GM18519 (cell line): ENCODE data around the gene RNASET2.

Experiments used
- ATAC-seq: cut with Tn5 transposase; IDR thresholded peaks from one replicate; pipeline ENCODE4 v1.9.1; 2021; ENCODE audit warnings: mild to moderate bottlenecking, moderate library complexity; ENCODE audit not compliant: unreplicated experiment, low FRiP score

RNASET2 gene

GRCh38 chr6:166956444-166957086 lies at the start of gene RNASET2:
TSS of gene RNASET2 (minus strand) at chr6:166956550. CDS start at chr6:166956182, 368 bp downstream.
- peak; percentile 39 for ATAC-seq

DNA sequence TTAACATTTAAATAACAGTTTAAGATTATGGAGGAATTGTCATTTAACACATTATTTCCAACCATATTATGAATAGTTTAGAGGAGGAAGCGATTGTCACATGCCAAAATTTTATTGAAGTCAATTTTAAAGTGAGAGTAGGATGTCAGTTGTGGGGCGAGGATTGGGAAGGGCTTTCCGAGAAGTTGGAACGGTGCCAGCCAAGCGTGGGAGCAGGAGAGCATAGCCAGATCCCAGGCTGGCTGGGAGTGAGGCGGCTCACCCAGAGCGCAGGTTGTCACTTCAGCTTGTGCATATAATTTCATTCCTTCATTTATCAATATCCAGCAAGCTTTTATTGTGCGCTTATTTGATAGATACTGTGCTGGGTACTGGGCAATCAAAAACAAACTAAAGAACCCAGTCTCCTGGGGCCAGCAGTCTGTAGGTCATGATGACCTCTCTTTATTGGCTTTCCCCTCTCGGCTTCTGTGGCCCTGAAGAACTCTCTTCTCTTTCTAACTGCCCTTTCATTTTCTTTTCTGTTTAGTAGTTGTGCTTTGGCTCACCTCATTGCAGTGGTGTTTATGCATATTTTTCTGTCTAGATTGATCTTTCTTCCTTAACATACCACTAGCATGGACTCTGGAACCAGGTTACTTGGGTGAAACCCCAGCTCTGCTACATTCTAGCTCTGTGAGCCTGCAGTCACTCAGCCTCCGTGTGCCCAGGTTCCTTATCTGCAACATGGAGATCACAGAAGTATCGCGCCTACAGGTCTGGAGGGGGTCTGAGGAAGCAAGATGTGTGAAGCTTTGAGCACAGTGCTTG lies 49.2 kb upstream of the RNASET2 start:
- no peak for ATAC-seq

DNA sequence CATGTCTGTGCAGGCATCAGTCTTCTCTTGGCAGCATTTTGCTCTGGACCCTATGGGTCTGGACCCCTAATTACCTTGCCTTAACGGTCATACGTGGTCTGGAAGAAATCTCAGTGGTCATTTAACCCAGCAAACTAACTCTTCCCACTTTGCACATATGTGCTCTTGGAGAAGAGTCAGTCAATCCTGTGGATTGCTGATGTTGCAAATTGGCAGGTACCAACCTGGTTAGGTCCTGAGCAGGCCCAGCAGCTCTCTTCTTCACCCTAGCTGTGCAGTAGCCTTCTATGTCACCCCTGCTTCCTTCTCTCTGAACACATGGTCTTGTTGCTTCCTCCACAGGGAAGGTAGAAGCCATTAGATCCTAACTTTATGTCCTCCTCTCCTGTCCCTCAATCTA lies 44.4 kb upstream of the RNASET2 start:
- no peak for ATAC-seq

- no peak for ATAC-seq
Measured at GRCh38 chr6:166999884-167000253, 43.5 kb upstream of the RNASET2 start.

GRCh38 chr6:166999145-166999883 lies 43.0 kb upstream of the RNASET2 start, which contains the start of gene CEP43:
TSS of gene CEP43 (plus strand) at chr6:166999397. CDS start at chr6:166999413, 16 bp downstream.
- peak; percentile 88 for ATAC-seq

- peak; percentile 1 for ATAC-seq
Measured at GRCh38 chr6:166998256-166999144, 42.1 kb upstream of the RNASET2 start.

- ATAC-seq: peak; percentile 23
Measured at GRCh38 chr6:166997768-166998255, 41.5 kb upstream of the RNASET2 start.

GRCh38 chr6:166997348-166997747 lies 41.0 kb upstream of the RNASET2 start:
- no peak for ATAC-seq

- no peak for ATAC-seq
Measured at GRCh38 chr6:166996406-166996805, 40.1 kb upstream of the RNASET2 start.

- peak; percentile 55 for ATAC-seq
Measured at GRCh38 chr6:166989427-166990032, 33.2 kb upstream of the RNASET2 start.

DNA sequence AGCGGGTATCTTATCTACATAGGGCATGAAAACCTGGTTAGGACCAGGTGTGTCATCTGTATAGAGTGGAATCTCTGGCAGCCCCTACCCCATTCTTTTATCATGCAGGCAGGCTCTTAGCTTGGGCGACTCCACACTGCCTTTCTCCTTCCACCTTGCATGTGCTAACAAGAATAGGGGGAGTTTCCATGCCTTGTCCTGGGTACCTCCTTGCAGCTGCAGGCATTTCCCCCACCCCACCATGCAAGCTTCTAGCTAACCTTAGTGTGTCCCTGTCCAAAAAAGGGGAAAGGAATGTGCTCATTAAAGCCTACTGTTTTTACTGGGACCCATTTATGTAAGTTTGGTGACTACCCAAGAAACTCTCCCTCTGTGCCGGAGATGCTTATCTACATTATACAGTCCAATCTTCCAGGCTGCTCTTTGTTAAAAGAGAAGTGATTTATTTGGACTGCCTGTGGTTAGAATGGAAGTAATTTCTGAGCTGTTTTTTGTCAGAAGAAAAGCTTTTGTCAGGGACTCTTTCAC lies 32.4 kb upstream of the RNASET2 start:
- ATAC-seq: no peak

GRCh38 chr6:166987930-166988329 lies 31.6 kb upstream of the RNASET2 start:
- no peak for ATAC-seq

DNA sequence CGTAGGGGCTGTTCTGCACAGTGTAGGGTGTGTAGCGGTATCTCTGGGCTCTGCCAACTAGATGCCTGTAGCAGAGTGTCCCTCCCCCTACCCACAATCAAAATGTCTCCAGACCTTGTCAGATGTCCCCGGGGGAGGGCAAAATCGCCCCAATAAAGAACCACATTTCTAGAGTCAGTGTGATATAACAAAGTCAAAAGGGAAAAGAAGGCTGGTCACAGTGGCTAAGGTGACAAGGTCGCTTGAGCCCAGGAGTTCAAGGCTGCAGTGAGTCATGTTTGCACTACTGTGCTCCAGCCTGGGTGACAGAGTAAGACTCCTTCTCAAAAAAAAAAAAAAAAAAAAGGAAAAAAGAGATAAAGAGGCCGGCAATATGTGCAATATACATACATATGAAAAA lies 31.1 kb upstream of the RNASET2 start:
- no peak for ATAC-seq

- no peak for ATAC-seq
Measured at GRCh38 chr6:166980738-166981137, 24.4 kb upstream of the RNASET2 start.

DNA sequence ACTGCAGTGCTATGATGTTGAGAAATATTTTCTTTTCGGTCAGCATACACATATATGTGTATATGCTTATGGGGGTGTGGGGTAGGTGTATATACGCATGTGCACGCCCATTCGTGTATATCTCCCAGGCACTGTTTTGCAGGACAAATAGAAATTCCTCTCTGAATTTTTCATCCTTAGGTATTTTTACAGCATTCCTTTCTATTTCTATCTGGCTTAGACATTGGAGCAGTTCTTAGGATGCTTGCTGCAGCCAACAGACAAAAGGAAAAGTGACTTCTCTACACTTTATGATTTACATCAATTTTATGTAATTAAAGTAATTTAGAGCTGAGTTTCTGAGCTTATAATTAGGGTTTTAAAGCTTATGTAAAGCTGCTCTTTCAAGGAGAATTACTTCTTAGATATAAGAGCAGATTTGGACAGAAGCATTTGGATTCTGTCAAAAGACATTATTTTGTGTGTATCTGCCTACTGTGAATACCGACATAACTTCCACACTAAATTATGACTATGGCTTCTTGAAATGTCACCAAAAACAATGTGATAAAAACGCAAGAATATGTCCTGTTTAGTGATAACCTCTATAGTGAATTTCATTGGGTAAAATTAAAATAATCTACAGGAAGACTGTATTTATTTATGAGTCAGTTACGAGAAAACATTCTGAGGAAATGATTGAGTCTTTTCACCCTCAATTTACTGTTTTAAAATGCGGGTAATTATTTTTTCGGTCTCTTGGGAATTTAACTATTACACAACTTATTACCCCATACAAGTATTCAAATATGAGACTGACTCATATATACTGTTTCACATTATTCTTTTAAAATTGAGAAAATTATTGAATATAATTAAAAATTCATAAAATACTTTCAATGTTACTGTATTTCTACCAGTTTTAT lies 21.5 kb upstream of the RNASET2 start:
- ATAC-seq: no peak

DNA sequence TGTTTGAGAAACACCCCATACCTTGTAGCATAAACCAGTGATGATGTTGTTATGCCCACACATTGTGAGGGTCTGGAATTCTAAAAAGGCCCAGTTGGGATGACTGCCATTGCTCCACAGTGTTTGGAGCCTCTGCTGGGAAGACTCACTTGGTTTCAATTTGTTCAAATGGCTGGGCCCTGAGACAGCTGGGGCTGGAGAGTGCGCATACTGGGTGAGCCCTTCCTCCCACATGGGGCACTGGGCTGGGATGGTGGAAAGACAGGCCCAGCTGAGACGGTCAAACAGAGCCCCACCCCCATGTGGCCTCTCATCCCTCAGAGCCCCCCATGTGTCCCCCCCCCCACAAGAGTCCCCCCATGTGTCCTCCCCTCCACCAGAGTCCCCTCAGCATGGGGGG lies 20.3 kb upstream of the RNASET2 start:
- ATAC-seq: no peak

- ATAC-seq: no peak
Measured at GRCh38 chr6:166972101-166972500, 15.8 kb upstream of the RNASET2 start.

GRCh38 chr6:166971271-166971670 lies 14.9 kb upstream of the RNASET2 start:
- ATAC-seq: no peak
